HepG2 (cell line): ENCODE data around the gene CHRM5. TPM values are rescaled to one million over a fixed set of nuclear protein-coding genes. Genes with fewer than 3 reads are reported as not detected.

ENCODE experiments used
- ARHGAP35 ChIP-seq: sonication (generic); formaldehyde crosslinking; IDR thresholded peaks from 2 replicates; pipeline ENCODE4 v1.9.0; 2022; ENCODE audit warnings: mild to moderate bottlenecking, inconsistent platforms, moderate library complexity, missing genetic modification reagents, borderline replicate concordance
- ATF4 ChIP-seq, 2 experiments: fragments of 450-650 bp in 1 of 2; sonication (generic) in 1 of 2; formaldehyde crosslinking; IDR thresholded peaks; 2 replicates each; pipeline versions ENCODE4 v1.5.0 to v1.8.0; 2020 to 2022; ENCODE audit warnings: mild to moderate bottlenecking in 1 of 2, missing genetic modification reagents in 1 of 2
- ATM ChIP-seq: fragments of 450-650 bp; IDR thresholded peaks from 2 replicates; pipeline ENCODE4 v1.7.1; 2017; ENCODE audit warnings: mild to moderate bottlenecking, borderline replicate concordance
- CHD2 ChIP-seq: IDR thresholded peaks from 2 replicates; pipeline ENCODE4 v1.6.1; 2011; ENCODE audit warnings: low read depth, low read length, improper control_type of control experiment
- DMTF1 ChIP-seq: sonication (generic); formaldehyde crosslinking; IDR thresholded peaks from 2 replicates; pipeline ENCODE4 v1.4.0; 2020; ENCODE audit warnings: mild to moderate bottlenecking, missing genetic modification reagents
- GABPB1 ChIP-seq: IDR thresholded peaks from 2 replicates; pipeline ENCODE4 v1.6.1; 2016; ENCODE audit warnings: mild to moderate bottlenecking, missing genetic modification reagents, moderate library complexity, missing compliant biosample characterization
- HCFC1 ChIP-seq: fragments of 150-350 bp; IDR thresholded peaks from 2 replicates; pipeline ENCODE4 v1.6.1; 2014; ENCODE audit warnings: low read depth, low read length
- HOXA5 ChIP-seq: sonication (generic); formaldehyde crosslinking; IDR thresholded peaks from 2 replicates; pipeline ENCODE4 v1.4.0; 2020; ENCODE audit warnings: missing genetic modification reagents
- HOXA7 ChIP-seq: sonication (generic); formaldehyde crosslinking; IDR thresholded peaks from 2 replicates; pipeline ENCODE4 v1.8.1; 2022; ENCODE audit warnings: mild to moderate bottlenecking, missing genetic modification reagents, moderate library complexity
- LCORL ChIP-seq, 2 experiments: fragments of 450-650 bp in 1 of 2; sonication (generic) in 1 of 2; formaldehyde crosslinking in 1 of 2; IDR thresholded peaks; 2 replicates each; pipeline versions ENCODE4 v1.5.0 to v1.6.1; 2017 to 2020; ENCODE audit warnings: antibody characterized with exemption in 1 of 2, missing genetic modification reagents in 1 of 2
- MBD4 ChIP-seq: IDR thresholded peaks from 2 replicates; pipeline ENCODE4 v1.6.1; 2012; ENCODE audit warnings: low read length, inconsistent platforms, borderline replicate concordance
- NCOA2 ChIP-seq: sonication (generic); formaldehyde crosslinking; IDR thresholded peaks from 2 replicates; pipeline ENCODE4 v1.8.0; 2022; ENCODE audit warnings: inconsistent platforms
- SNAI1 ChIP-seq: sonication (generic); formaldehyde crosslinking; IDR thresholded peaks from 2 replicates; pipeline ENCODE4 v1.5.0; 2020; ENCODE audit warnings: mild to moderate bottlenecking, missing genetic modification reagents, borderline replicate concordance
- TOPORS ChIP-seq: sonication (generic); formaldehyde crosslinking; IDR thresholded peaks from 2 replicates; pipeline ENCODE4 v1.8.0; 2023; ENCODE audit warnings: mild to moderate bottlenecking, missing genetic modification reagents
- TRIM22 ChIP-seq: fragments of 450-650 bp; IDR thresholded peaks from 2 replicates; pipeline ENCODE4 v1.6.1; 2017
- YY1 ChIP-seq: IDR thresholded peaks from 2 replicates; pipeline ENCODE4 v1.6.1; 2011; ENCODE audit warnings: low read length, low read depth, moderate library complexity, mild to moderate bottlenecking; ENCODE audit not compliant: insufficient read depth, insufficient replicate concordance
- ZBTB21 ChIP-seq: sonication (generic); formaldehyde crosslinking; IDR thresholded peaks from 2 replicates; pipeline ENCODE4 v1.4.0; 2020; ENCODE audit warnings: missing genetic modification reagents
- ZNF24 ChIP-seq: fragments of 450-650 bp; IDR thresholded peaks from 2 replicates; pipeline ENCODE4 v1.6.1; 2017; ENCODE audit warnings: antibody characterized with exemption, mild to moderate bottlenecking
- ZNF441 ChIP-seq: sonication (generic); formaldehyde crosslinking; IDR thresholded peaks from 2 replicates; pipeline ENCODE4 v1.7.0; 2021; ENCODE audit warnings: missing genetic modification reagents, borderline replicate concordance
- ZNF552 ChIP-seq: sonication (generic); formaldehyde crosslinking; IDR thresholded peaks from 2 replicates; pipeline ENCODE4 v1.9.0; 2022; ENCODE audit warnings: missing genetic modification reagents, mild to moderate bottlenecking, borderline replicate concordance
- ZNF569 ChIP-seq: sonication (generic); formaldehyde crosslinking; IDR thresholded peaks from 2 replicates; pipeline ENCODE4 v1.5.0; 2020; ENCODE audit warnings: mild to moderate bottlenecking, missing genetic modification reagents, moderate library complexity, borderline replicate concordance
- ZNF792 ChIP-seq: IDR thresholded peaks from 2 replicates; pipeline ENCODE4 v1.6.1; 2016
- polyA plus RNA-seq, 8 experiments: library from polyadenylated mRNA; depleted of rRNA in 3 of 8; stranded (reverse) in 7 of 8; unstranded in 1 of 8; fragments of >200 nt; fragmentation: Illumina TruSeq in 4 of 8; extraction: Trizol in 4 of 8; gene quantifications; 2 replicates each; pipeline versions ENCODE4 v1.2.1 to v1.2.3, GENCODE V29; 2011 to 2016; ENCODE audit warnings: low read depth in 4 of 8, missing spikeins in 1 of 8, mixed read lengths in 1 of 8; ENCODE audit not compliant: insufficient read depth in 1 of 8
- total RNA-seq, 5 experiments: library from RNA; depleted of rRNA; stranded (reverse); fragments of >200 nt; fragmentation: Illumina TruSeq; extraction: Trizol; gene quantifications; 2 replicates each; pipeline ENCODE4 v1.2.3, GENCODE V29; 2016; ENCODE audit warnings: low read depth in 1 of 5
- TF ChIP-seq, protein P1 (sequence below): sonication (generic); formaldehyde crosslinking; IDR thresholded peaks from 2 replicates; pipeline ENCODE4 v1.5.1; 2020; ENCODE audit warnings: missing genetic modification reagents, mild to moderate bottlenecking, borderline replicate concordance
- TF ChIP-seq, protein P2 (sequence below): sonication (generic); formaldehyde crosslinking; IDR thresholded peaks from 2 replicates; pipeline ENCODE4 v1.4.0; 2020; ENCODE audit warnings: missing genetic modification reagents

CHRM5 gene
- total and polyA plus RNA-seq, 2 of the 13 experiments (the other 11 are each of a cell fraction or from before 2014, with no cell fraction given), result not detected

GRCh38 chr15:34101366-34102174 lies 133.3 kb downstream of the CHRM5 start, which contains the start of the genes EMC7 and PGBD4 (continued):
- TF ChIP-seq TRIM22 (no peak), ATM (no peak), ZNF792 (CRISPR knock-in tag) (no peak), SNAI1 (CRISPR knock-in tag) (no peak), LCORL (IDR thresholded peaks at IDR 0.05) (no peak), LCORL (CRISPR knock-in tag; IDR thresholded peaks at IDR 0.05) (0 out of 2 replicates have a peak, but pooled peaks have one; percentile 20), YY1 (peak; percentile 99), ZNF441 (peak; percentile 55; the same call in 1 of the 2 replicates), ZBTB21 (peak; percentile 78), CHD2 (no peak), GABPB1 (CRISPR knock-in tag) (peak; percentile 98), NCOA2 (CRISPR knock-in tag) (no peak), TOPORS (CRISPR knock-in tag) (peak; percentile 77; the same call in 1 of the 2 replicates), ATF4 (CRISPR knock-in tag; IDR thresholded peaks at IDR 0.05) (no peak), HOXA7 (CRISPR knock-in tag) (no peak), ZNF552 (no peak), HOXA5 (CRISPR knock-in tag) (peak; percentile 40; the same call in 1 of the 2 replicates), MBD4 (no peak), DMTF1 (CRISPR knock-in tag) (no peak), ZNF24 (no peak), HCFC1 (peak; percentile 91), ARHGAP35 (CRISPR knock-in tag) (no peak), ZNF569 (CRISPR knock-in tag) (no peak)
- TF ChIP-seq, protein P1, sequence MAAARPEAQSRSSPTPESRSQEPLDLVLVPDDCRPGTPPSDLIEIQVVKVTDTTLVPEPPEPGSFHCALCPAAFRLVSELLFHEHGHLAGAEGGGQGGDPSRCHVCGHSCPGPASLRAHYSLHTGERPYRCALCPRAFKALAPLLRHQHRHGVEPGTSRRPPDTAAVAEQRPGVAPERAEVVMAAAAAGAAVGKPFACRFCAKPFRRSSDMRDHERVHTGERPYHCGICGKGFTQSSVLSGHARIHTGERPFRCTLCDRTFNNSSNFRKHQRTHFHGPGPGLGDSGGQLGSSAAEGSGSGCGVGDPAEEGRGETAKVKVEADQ (CRISPR knock-in tag), result peak; percentile 71; the same call in 1 of the 2 replicates
- TF ChIP-seq, protein P2, sequence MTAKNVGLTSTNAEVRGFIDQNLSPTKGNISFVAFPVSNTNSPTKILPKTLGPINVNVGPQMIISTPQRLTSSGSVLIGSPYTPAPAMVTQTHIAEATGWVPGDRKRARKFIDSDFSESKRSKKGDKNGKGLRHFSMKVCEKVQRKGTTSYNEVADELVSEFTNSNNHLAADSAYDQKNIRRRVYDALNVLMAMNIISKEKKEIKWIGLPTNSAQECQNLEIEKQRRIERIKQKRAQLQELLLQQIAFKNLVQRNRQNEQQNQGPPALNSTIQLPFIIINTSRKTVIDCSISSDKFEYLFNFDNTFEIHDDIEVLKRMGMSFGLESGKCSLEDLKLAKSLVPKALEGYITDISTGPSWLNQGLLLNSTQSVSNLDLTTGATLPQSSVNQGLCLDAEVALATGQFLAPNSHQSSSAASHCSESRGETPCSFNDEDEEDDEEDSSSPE (CRISPR knock-in tag), result peak; percentile 61
